K562 (cell line): Measurements from ENCODE around the gene LMF2. TPM values are rescaled to one million over a fixed set of nuclear protein-coding genes. Genes with fewer than 3 reads are reported as not detected.

Experiments
- ATAC-seq: fragments of 200-7000 bp; cut with Tn5 transposase; 3 replicates; pipeline ENCODE4 v1.9.1; 2020; ENCODE audit warnings: moderate library complexity
- BruUV-seq: library from RNA; stranded (reverse); fragments of 400-500 nt; replicated peaks from 2 replicates; lab custom pipeline; 2021; lab: Mats Ljungman, UMichigan
- CTCF ChIA-PET: fragments of 300-600 bp; formaldehyde crosslinking; extraction: SDS; loops from one replicate; lab custom pipeline; 2021; ENCODE audit warnings: low intra/inter-chr PET ratio; lab: Yijun Ruan, JAX
- POLR2A ChIA-PET: fragments of 300-600, 350-650 bp; sonication (Branson Sonifier 250); formaldehyde crosslinking; extraction: SDS; loops from one replicate; lab custom pipeline; 2021; ENCODE audit warnings: antibody characterized with exemption, inconsistent platforms; lab: Yijun Ruan, JAX
- DNase-seq, 4 experiments: peaks; one replicate each; pipeline versions ENCODE4 v3.0.0 to v3.0.0-alpha.2; 2011 to 2018; ENCODE audit warnings: low spot score in 3 of 4, mixed read lengths in 3 of 4; ENCODE audit errors: extremely low read depth in 1 of 4
- FAIRE-seq: peaks from 2 replicates; lab custom pipeline; 2011; peaks lifted over from hg19 to GRCh38; lab: Jason Lieb, UNC
- H2AFZ ChIP-seq: 2 replicates; pipeline ENCODE4 v1.6.0; 2011; ENCODE audit warnings: low read depth, low read length, control low read depth, inconsistent platforms
- H3K27ac ChIP-seq: fragments of 200-600 bp; 3 replicates; pipeline ENCODE4 v1.8.0; 2011; ENCODE audit warnings: low read depth, mild to moderate bottlenecking, control low read depth, inconsistent platforms, low read length, moderate library complexity, mixed read lengths; ENCODE audit errors: extremely low read depth
- H3K27me3 ChIP-seq, 2 experiments: fragments of 300-600 bp in 1 of 2; 2 replicates in 1 of 2; 3 replicates in 1 of 2; pipeline versions ENCODE4 v1.6.0 to v1.8.0; 2011; ENCODE audit warnings: inconsistent platforms in 2 of 2, low read length in 2 of 2, mild to moderate bottlenecking in 1 of 2, mixed read lengths in 1 of 2, moderate library complexity in 1 of 2; ENCODE audit not compliant: control insufficient read depth in 2 of 2, insufficient read depth in 2 of 2
- H3K36me3 ChIP-seq: fragments of 300-600 bp; 3 replicates; pipeline ENCODE4 v1.8.0; 2011; ENCODE audit warnings: mild to moderate bottlenecking, low read length, inconsistent platforms; ENCODE audit not compliant: control insufficient read depth, insufficient read depth
- H3K4me1 ChIP-seq, 2 experiments: fragments of 200-600 bp in 1 of 2; replicated peaks in 1 of 2; 2 replicates in 1 of 2; 3 replicates in 1 of 2; pipeline versions ENCODE4 v1.5.1 to v1.8.0; 2011; ENCODE audit warnings: inconsistent platforms in 2 of 2, low read length in 2 of 2, mild to moderate bottlenecking in 1 of 2, mixed read lengths in 1 of 2, moderate library complexity in 1 of 2; ENCODE audit not compliant: control insufficient read depth in 2 of 2, insufficient read depth in 2 of 2
- H3K4me2 ChIP-seq: 2 replicates; pipeline ENCODE4 v1.6.1; 2011; ENCODE audit warnings: low read length, control low read depth, inconsistent platforms, mixed read lengths; ENCODE audit not compliant: insufficient read depth
- H3K4me3 ChIP-seq: fragments of 200-600 bp; sonication (generic), shearing (Covaris generic); 2 replicates; pipeline ENCODE4 v1.5.1; 2016; ENCODE audit warnings: control low read depth, inconsistent platforms
- H3K79me2 ChIP-seq: fragments of 200-600 bp; 3 replicates; pipeline ENCODE4 v1.8.0; 2011; ENCODE audit warnings: low read length, inconsistent platforms; ENCODE audit not compliant: control insufficient read depth, insufficient read depth
- H3K9ac ChIP-seq, 2 experiments: 2 replicates each; pipeline versions ENCODE4 v1.6.0 to v1.6.1; 2011; ENCODE audit warnings: low read depth in 2 of 2, low read length in 2 of 2, control low read depth in 1 of 2, inconsistent platforms in 1 of 2, mild to moderate bottlenecking in 1 of 2, mixed read lengths in 1 of 2; ENCODE audit not compliant: insufficient read depth in 1 of 2
- H3K9me1 ChIP-seq: one replicate; pipeline ENCODE4 v1.6.0; 2011; ENCODE audit warnings: inconsistent platforms, mild to moderate bottlenecking, low read length, moderate library complexity; ENCODE audit not compliant: control insufficient read depth, insufficient read depth
- H3K9me3 ChIP-seq: replicated peaks from 2 replicates; pipeline ENCODE4 v1.5.1; 2011; ENCODE audit warnings: low read depth, low read length, inconsistent platforms; ENCODE audit not compliant: control insufficient read depth, insufficient read depth
- H4K20me1 ChIP-seq: replicated peaks from 2 replicates; pipeline ENCODE4 v1.6.1; 2011; ENCODE audit warnings: low read length, inconsistent platforms, mixed read lengths; ENCODE audit not compliant: control insufficient read depth, insufficient read depth
- FOXJ2 ChIP-seq: fragments of 200-800 bp; sonication (Bioruptor generic); IDR thresholded peaks from 2 replicates; pipeline ENCODE4 v1.6.1; 2016; ENCODE audit warnings: missing genetic modification characterization, missing compliant biosample characterization
- NFXL1 ChIP-seq: fragments of 450-650 bp; formaldehyde crosslinking; IDR thresholded peaks from 2 replicates; pipeline ENCODE4 v1.4.0; 2021; ENCODE audit warnings: mild to moderate bottlenecking
- RAD51 ChIP-seq: fragments of 450-650 bp; IDR thresholded peaks from 2 replicates; pipeline ENCODE4 v1.7.1; 2016; ENCODE audit warnings: low read depth, mild to moderate bottlenecking, borderline replicate concordance
- WGBS: fragments of 100-300 bp; shearing (Covaris generic); methylation state at CpG from one replicate; pipeline ENCODE4 v1.1.6; 2016; ENCODE audit warnings: low coverage, mixed read lengths; ENCODE audit not compliant: insufficient coverage; ENCODE audit errors: missing lambda C conversion rate; 5-methylcytosine and 5-hydroxymethylcytosine counted together
- in situ Hi-C: fragments of 300-500 bp; cut with MboI; formaldehyde crosslinking; loops from 4 replicates; pipeline ENCODE4 v1.15.0; 2018; ENCODE audit warnings: inconsistent platforms, mixed read lengths
- intact Hi-C: fragments of 100-400 bp; cut with micrococcal nuclease; formaldehyde crosslinking; loops from 2 replicates; pipeline ENCODE4 v1.14.2; 2022
- polyA plus RNA-seq, 8 experiments: library from polyadenylated mRNA; depleted of rRNA in 4 of 8; stranded (reverse) in 5 of 8; unstranded in 3 of 8; fragments of >200 nt; fragmentation: Nextera tagmentation in 2 of 8; fragmentation: Illumina TruSeq in 1 of 8; extraction: Ambion mirVana in 2 of 8; extraction: Trizol in 1 of 8; gene quantifications; 2 replicates each; pipeline versions ENCODE4 v1.2.1 to v1.2.3, GENCODE V29; 2011 to 2014; ENCODE audit warnings: inconsistent platforms in 1 of 8, missing spikeins in 1 of 8
- total RNA-seq, 7 experiments: library from RNA; depleted of rRNA in 6 of 7; stranded (reverse); fragments of >200 nt in 6 of 7; fragmentation: Illumina TruSeq in 2 of 7; extraction: Trizol in 2 of 7; gene quantifications; 2 replicates each; pipeline versions ENCODE4 v1.2.1 to v1.2.3, GENCODE V29; 2011 to 2021; ENCODE audit warnings: low replicate concordance in 1 of 7
- TF ChIP-seq, protein P1 (sequence below): fragments of 450-650 bp; IDR thresholded peaks from 2 replicates; pipeline ENCODE4 v1.6.1; 2018; ENCODE audit warnings: mild to moderate bottlenecking, low read depth; ENCODE audit not compliant: partially characterized antibody

LMF2 gene
- total and polyA plus RNA-seq, 9 of the 15 experiments (the other 6 are each of a cell fraction or from before 2014, with no cell fraction given): 0.08 to 37.1 (median 7.6) TPM

DNA sequence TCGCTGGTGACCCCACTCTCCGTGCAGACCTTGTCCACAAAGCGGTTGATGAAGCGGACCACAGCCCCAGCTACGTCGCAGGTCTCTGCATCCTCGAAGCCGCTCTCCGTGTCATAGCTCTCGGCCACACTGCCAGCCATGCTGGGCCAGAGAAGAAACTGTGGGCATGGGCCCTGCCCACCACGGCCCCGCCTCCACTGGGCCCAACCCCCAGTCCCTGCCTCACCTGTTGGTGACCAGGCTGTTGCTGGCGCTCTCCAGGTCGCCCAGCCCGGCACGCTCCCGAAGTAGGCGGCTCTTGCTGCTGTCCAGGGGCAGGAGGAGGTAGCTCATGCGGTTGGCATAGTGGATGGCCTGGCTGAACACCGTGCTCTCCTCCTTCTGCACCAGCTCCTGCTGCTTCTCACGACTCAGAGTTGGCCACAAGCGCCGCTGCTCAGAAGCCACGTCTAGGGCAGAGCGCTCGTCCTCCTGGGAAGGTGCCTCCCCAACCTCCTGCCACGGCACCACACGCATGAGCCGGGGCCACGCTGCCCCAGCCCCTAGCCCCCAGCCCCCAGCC, 45.4 kb downstream of the LMF2 start:
- BruUV-seq: no TSS peak
- TF ChIP-seq, protein P1, sequence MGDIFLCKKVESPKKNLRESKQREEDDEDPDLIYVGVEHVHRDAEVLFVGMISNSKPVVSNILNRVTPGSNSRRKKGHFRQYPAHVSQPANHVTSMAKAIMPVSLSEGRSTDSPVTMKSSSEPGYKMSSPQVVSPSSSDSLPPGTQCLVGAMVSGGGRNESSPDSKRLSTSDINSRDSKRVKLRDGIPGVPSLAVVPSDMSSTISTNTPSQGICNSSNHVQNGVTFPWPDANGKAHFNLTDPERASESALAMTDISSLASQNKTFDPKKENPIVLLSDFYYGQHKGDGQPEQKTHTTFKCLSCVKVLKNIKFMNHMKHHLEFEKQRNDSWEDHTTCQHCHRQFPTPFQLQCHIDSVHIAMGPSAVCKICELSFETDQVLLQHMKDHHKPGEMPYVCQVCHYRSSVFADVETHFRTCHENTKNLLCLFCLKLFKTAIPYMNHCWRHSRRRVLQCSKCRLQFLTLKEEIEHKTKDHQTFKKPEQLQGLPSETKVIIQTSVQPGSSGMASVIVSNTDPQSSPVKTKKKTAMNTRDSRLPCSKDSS: no peak
- TF ChIP-seq FOXJ2 (tag) (no peak), RAD51 (no peak), NFXL1 (CRISPR knock-in tag) (no peak)

More for the DNA sequence above, 45.4 kb downstream of the LMF2 start:
- CTCF ChIA-PET: no interaction called here
- H3K4me3 ChIP-seq: no peak overlapping the region
- no peaks in the 10 kb centered on the region for H4K20me1 ChIP-seq
- H3K4me2 ChIP-seq: no peak overlapping the region
- H3K9me3 ChIP-seq: no peaks in the 10 kb centered on the region
- in situ Hi-C loops (no loop called here), intact Hi-C loops (no loop called here)
- DNase-seq (no peak), ATAC-seq (no peak), FAIRE-seq (no peak)
- peaks cover 0 to 2% of the 10 kb centered on the region in 2 experiments; a peak in 2 of 5 replicates for H3K4me1 ChIP-seq
- H3K27ac ChIP-seq: no peak overlapping the region
- no peaks in the 10 kb centered on the region for H3K79me2 ChIP-seq
- WGBS: 96% methylated on average over 14 of the region's 30 CpGs
- H3K9me1 ChIP-seq: no peaks in the 10 kb centered on the region
- no peak overlapping the region for H3K9ac ChIP-seq
- peaks cover 61% of the 10 kb centered on the region; the same call in 1 of the 3 replicates for H3K36me3 ChIP-seq
- H3K27me3 ChIP-seq: no peaks in the 10 kb centered on the region
- no peak overlapping the region for H2AFZ ChIP-seq
- POLR2A ChIA-PET: interaction anchor here (1.0 kb wide), 1 partner anchor 19 kb away, joined by 3 read pairs; no protein-coding TSS in a partner anchor
